Spleen (tissue), 11 donors: ENCODE data around the gene PRTN3. TPM values are rescaled to one million over a fixed set of nuclear protein-coding genes. Genes with fewer than 3 reads are reported as not detected.

Experiments
- DNase-seq: peaks from one replicate; pipeline ENCODE4 v3.0.0-alpha.2; 2020
- H3K27ac ChIP-seq, 8 donors: fragments of 200-600 bp; sonication (generic) in 7 of 8; 1 replicate in 4 of 8; 2 replicates in 4 of 8; pipeline versions ENCODE4 v1.5.0 to v1.8.0; 2016 to 2021; ENCODE audit warnings: inconsistent platforms in 4 of 8, mild to moderate bottlenecking in 4 of 8, moderate library complexity in 1 of 8
- H3K27me3 ChIP-seq, 7 donors: fragments of 200-600 bp; sonication (generic) in 6 of 7; replicated peaks in 1 of 7; 1 replicate in 4 of 7; 2 replicates in 3 of 7; pipeline versions ENCODE4 v1.5.0 to v1.8.0; 2016 to 2021; ENCODE audit warnings: inconsistent platforms in 3 of 7, mild to moderate bottlenecking in 1 of 7
- H3K36me3 ChIP-seq, 6 donors: fragments of 200-600 bp; sonication (generic) in 5 of 6; 1 replicate in 4 of 6; 2 replicates in 2 of 6; pipeline versions ENCODE4 v1.5.0 to v1.8.0; 2016 to 2021; ENCODE audit warnings: inconsistent platforms in 2 of 6
- H3K4me1 ChIP-seq, 6 donors: fragments of 200-600 bp; sonication (generic) in 5 of 6; 1 replicate in 3 of 6; 2 replicates in 3 of 6; pipeline versions ENCODE4 v1.5.0 to v1.8.0; 2016 to 2021; ENCODE audit warnings: inconsistent platforms in 3 of 6
- H3K4me3 ChIP-seq, 8 donors: fragments of 200-600 bp; sonication (generic) in 7 of 8; 1 replicate in 4 of 8; 2 replicates in 4 of 8; pipeline versions ENCODE4 v1.5.0 to v1.8.0; 2016 to 2021; ENCODE audit warnings: inconsistent platforms in 4 of 8, mild to moderate bottlenecking in 4 of 8, moderate library complexity in 2 of 8
- H3K9me3 ChIP-seq, 8 donors: fragments of 200-600 bp; sonication (generic) in 7 of 8; 1 replicate in 4 of 8; 2 replicates in 4 of 8; pipeline versions ENCODE4 v1.5.0 to v1.8.0; 2016 to 2021; ENCODE audit warnings: inconsistent platforms in 4 of 8
- CTCF ChIP-seq, 11 experiments: fragments of 200-600 bp in 7 of 11; fragments of 450-650 bp in 4 of 11; sonication (generic) in 4 of 11; IDR thresholded peaks in 8 of 11; conservative IDR thresholded peaks in 3 of 11; 1 replicate in 7 of 11; 2 replicates in 4 of 11; pipeline versions ENCODE4 v1.4.0 to v1.8.0; 2016 to 2021; ENCODE audit warnings: antibody characterized with exemption in 11 of 11, inconsistent platforms in 4 of 11, mild to moderate bottlenecking in 1 of 11
- POLR2A ChIP-seq, 3 donors: fragments of 450-650 bp; IDR thresholded peaks; one replicate each; pipeline ENCODE4 v1.5.1; 2017; ENCODE audit warnings: antibody characterized with exemption in 3 of 3, mild to moderate bottlenecking in 1 of 3
- POLR2AphosphoS5 ChIP-seq, 3 donors: sonication (generic); formaldehyde crosslinking; IDR thresholded peaks; one replicate each; pipeline ENCODE4 v1.5.1; 2017; ENCODE audit warnings: antibody characterized with exemption in 3 of 3
- WGBS, 5 donors: extraction: QIAGEN DNeasy Blood & Tissue Kit in 3 of 5; methylation state at CpG; one replicate each; pipeline versions ENCODE4 v1.1.5 to v1.1.7; 2013 to 2018; 5-methylcytosine and 5-hydroxymethylcytosine counted together
- intact Hi-C: fragments of 100-400 bp; cut with DNase I; formaldehyde crosslinking; loops from one replicate; pipeline ENCODE4 v1.15.0; 2023; ENCODE audit warnings: low total_unique reads
- polyA plus RNA-seq, 3 donors: library from polyadenylated mRNA; stranded (reverse); fragments of 200-250 nt; gene quantifications; one replicate each; pipeline ENCODE4 v1.2.1, GENCODE V29; 2013
- total RNA-seq, 7 donors: library from RNA; depleted of rRNA in 3 of 7; stranded (reverse); fragments of >200 nt in 3 of 7; fragmentation: NEBNext Ultra II Directional in 4 of 7; extraction: Animal tissue kit (Norgen Biotek cat#: 25700) in 4 of 7; gene quantifications; one replicate each; pipeline versions ENCODE4 v1.1.0 to v1.2.1, GENCODE V29; 2016 to 2021
- donor health status: healthy with polysubstance abuse.
- donor health status: DM: no; HTN: no; CAD: no; lungs with moderate emphysema.
- donor health status: DM: no; HTN: no; CAD: no.
- donor health status: Bipolar disorder and iron deficiency.
- donor health status: healthy.
- donor health status: DM: no; HTN: no; CAD: no.
- donor health status: DM: yes; HTN: yes; CAD: no.

The PRTN3 gene
- total and polyA plus RNA-seq, 10 donors = 0.89 to 168 (median 7.9) TPM

GRCh38 chr19:795691-796581 is 44.9 kb upstream of the PRTN3 start:
- H3K27ac ChIP-seq = peak overlapping the region; percentile 38 to 100 (median 88)
- no peaks in the 10 kb centered on the region for H3K9me3 ChIP-seq
- intact Hi-C loops = no loop called here
- H3K4me3 ChIP-seq = peak overlapping the region; percentile 55 to 96 (median 76)
- H3K36me3 ChIP-seq = peaks cover 0 to 19% (median 2%) of the 10 kb centered on the region in 6 donors
- DNase-seq = peak; percentile 89
- TF ChIP-seq POLR2A (IDR thresholded peaks at IDR 0.05) (no peak), CTCF (IDR thresholded peaks at IDR 0.05 in 8 of 11, conservative IDR thresholded peaks at IDR 0.05 in 3 of 11) (no peak), POLR2AphosphoS5 (IDR thresholded peaks at IDR 0.05) (no peak)
- peaks cover 31 to 67% (median 47%) of the 10 kb centered on the region in 6 donors for H3K4me1 ChIP-seq
- WGBS, 5 donors = 83 to 92% (median 86%) methylated on average over 16 to 39 of the region's 39 CpGs
- H3K27me3 ChIP-seq = no peaks in the 10 kb centered on the region

DNA sequence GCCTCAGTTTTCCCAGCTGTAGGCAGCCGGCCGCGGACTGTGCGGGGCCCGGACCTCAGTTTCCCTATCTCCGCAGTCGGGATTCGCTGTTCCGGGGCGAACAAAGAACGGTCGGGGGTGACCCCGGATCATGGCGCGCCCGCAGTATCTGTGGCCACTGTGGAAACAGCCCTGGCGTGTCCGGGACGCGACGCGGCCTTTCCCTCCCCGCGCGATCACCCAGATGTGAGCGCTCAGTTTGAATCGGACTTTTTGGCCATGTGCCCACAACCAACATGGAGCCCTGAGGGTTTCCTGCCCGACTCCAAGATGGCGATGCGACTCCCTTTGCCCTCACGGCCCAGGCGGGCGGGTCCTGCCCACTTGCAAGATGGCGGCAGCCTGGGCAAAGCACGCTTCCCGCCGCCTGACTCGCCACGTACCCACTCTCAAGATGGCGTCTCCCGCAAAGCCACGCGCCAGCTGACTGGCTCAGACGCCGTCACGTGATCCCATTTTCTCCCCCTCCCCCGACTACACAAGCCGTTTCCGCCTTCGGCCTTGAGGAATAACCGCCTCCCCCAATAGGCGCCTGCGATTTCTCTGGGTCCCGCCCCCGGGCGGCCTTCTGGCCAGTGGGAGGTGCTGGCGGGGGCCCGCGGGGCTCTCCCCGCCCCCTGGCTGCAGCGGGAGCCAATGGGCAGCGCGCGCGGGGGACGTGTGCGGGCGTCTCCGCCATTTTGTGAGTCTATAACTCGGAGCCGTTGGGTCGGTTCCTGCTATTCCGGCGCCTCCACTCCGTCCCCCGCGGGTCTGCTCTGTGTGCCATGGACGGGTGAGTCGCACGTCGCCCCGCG is 43.9 kb upstream of the PRTN3 start, which contains the start of gene PTBP1:
PTBP1 (plus strand) TSS at position 761 of the 836 bp plus-strand sequence; CDS start at position 807, 46 bp downstream.
- intact Hi-C loops = no loop called here

DNA sequence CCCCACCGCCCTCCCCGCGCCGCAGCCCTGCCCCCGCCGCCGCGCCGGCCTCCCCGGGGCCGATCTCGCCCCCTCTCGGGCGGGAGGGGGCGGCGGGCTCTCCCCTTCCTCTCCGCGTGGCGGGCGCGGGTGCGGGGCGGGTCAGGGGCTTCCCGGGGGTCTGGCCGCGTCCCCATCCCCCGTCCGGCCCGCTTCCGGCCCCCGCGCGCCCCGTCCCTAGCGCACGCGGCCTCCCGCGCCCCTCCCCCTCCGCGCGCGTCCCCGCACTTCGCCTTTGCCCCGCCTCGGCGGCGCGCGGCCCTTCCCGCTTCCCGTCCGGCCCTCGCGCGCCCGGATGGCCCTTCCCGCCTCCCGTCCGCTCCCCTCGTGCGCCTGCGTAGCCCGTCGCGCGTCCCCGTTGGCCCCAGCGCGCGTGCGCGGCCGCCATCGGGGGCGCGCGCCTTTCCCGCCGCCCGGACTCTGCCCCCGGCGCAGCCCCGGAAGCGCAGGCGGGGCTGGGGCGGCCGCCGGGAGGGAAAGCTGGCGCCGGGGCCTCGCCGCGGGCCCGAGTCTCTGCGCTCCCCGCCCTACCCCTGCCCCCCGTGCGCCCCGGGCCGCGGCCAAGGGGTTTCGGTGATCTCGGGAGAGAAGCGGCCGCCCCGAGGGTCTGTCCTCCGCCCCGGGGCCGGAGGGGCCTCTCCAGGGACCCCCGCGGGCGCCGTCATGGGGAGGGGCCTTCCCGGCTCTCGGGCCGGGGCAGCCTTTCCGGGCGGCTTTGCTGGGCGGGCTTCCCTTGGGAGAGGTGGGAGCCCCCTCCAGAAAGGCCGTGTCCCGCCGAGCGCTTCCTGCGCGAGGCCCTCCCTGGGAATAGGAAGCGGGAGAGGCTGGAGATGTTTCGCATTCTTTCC is 43.0 kb upstream of the PRTN3 start:
- peak overlapping the region; percentile 80 to 99 (median 91) for H3K4me3 ChIP-seq
- DNase-seq = peak; percentile 96
- no peaks in the 10 kb centered on the region for H3K27me3 ChIP-seq
- 0 to 1% (median 1%) methylated on average over 24 to 129 of the region's 129 CpGs for WGBS, 5 donors
- intact Hi-C loops = no loop called here
- H3K27ac ChIP-seq = peak overlapping the region; percentile 93 to 100 (median 99)
- H3K36me3 ChIP-seq = peaks cover 0 to 37% (median 4%) of the 10 kb centered on the region in 6 donors
- no peaks in the 10 kb centered on the region for H3K9me3 ChIP-seq
- TF ChIP-seq POLR2A (IDR thresholded peaks at IDR 0.05) (peak in 1 of 3 donors; percentile 84), POLR2AphosphoS5 (IDR thresholded peaks at IDR 0.05) (peak in 2 of 3 donors; percentile 76 to 84), CTCF (IDR thresholded peaks at IDR 0.05 in 8 of 11, conservative IDR thresholded peaks at IDR 0.05 in 3 of 11) (peak in 1 of 11 experiments; percentile 1)
- H3K4me1 ChIP-seq = peaks cover 42 to 68% (median 57%) of the 10 kb centered on the region in 6 donors

More for the DNA sequence above, 43.9 kb upstream of the PRTN3 start, which contains the start of gene PTBP1:
- peak; percentile 100 for DNase-seq
- H3K9me3 ChIP-seq = no peaks in the 10 kb centered on the region
- peaks cover 41 to 68% (median 52%) of the 10 kb centered on the region in 6 donors for H3K4me1 ChIP-seq
- WGBS, 5 donors = 0 to 1% (median 1%) methylated on average over 37 to 83 of the region's 83 CpGs
- peak within 1 kb of the TSS; percentile 80 to 99 (median 91) for H3K4me3 ChIP-seq
- no peaks in the 10 kb centered on the region for H3K27me3 ChIP-seq
- TF ChIP-seq POLR2AphosphoS5 (IDR thresholded peaks at IDR 0.05) (peak; percentile 86 to 95 (median 90)), CTCF (IDR thresholded peaks at IDR 0.05 in 8 of 11, conservative IDR thresholded peaks at IDR 0.05 in 3 of 11) (peak in 7 of 11 experiments; percentile 24 to 55 (median 31)), POLR2A (IDR thresholded peaks at IDR 0.05) (no peak)
- H3K36me3 ChIP-seq = peaks cover 0 to 29% (median 2%) of the 10 kb centered on the region in 6 donors
- peak within 1 kb of the TSS; percentile 93 to 100 (median 99) for H3K27ac ChIP-seq
